GM21528 (cell line): Measurements from ENCODE around the gene KCNJ11.

Source experiments
- ATAC-seq: cut with Tn5 transposase; IDR thresholded peaks from one replicate; pipeline ENCODE4 v1.9.1; 2021; ENCODE audit warnings: mild to moderate bottlenecking, moderate library complexity; ENCODE audit not compliant: unreplicated experiment, low FRiP score

Gene KCNJ11

GRCh38 chr11:17369684-17370243 is 18.7 kb downstream of the KCNJ11 start:
- ATAC-seq = no peak

- no peak for ATAC-seq
Measured at GRCh38 chr11:17369094-17369493, 19.4 kb downstream of the KCNJ11 start.

- ATAC-seq = no peak
Measured at GRCh38 chr11:17368551-17368950, 19.9 kb downstream of the KCNJ11 start.

- ATAC-seq = no peak
Measured at GRCh38 chr11:17366495-17366894, 22.0 kb downstream of the KCNJ11 start.

- no peak for ATAC-seq
Measured at GRCh38 chr11:17354601-17354991, 33.9 kb downstream of the KCNJ11 start.

GRCh38 chr11:17353821-17354600 is 34.4 kb downstream of the KCNJ11 start:
- ATAC-seq = no peak

- no peak for ATAC-seq
Measured at GRCh38 chr11:17352950-17353820, 35.3 kb downstream of the KCNJ11 start.

GRCh38 chr11:17351510-17352176 is 36.8 kb downstream of the KCNJ11 start, which contains the start of gene NCR3LG1:
TSS of gene NCR3LG1 (plus strand) at chr11:17351800. CDS start at chr11:17351970, 170 bp downstream.
- no peak for ATAC-seq

- no peak for ATAC-seq
Measured at GRCh38 chr11:17351172-17351509, 37.3 kb downstream of the KCNJ11 start.

- ATAC-seq = no peak
Measured at GRCh38 chr11:17350455-17351171, 37.8 kb downstream of the KCNJ11 start.

- ATAC-seq = no peak
Measured at GRCh38 chr11:17347676-17348075, 40.8 kb downstream of the KCNJ11 start.

GRCh38 chr11:17343907-17344306 is 44.6 kb downstream of the KCNJ11 start:
- ATAC-seq = no peak

- no peak for ATAC-seq
Measured at GRCh38 chr11:17343257-17343656, 45.2 kb downstream of the KCNJ11 start.
